ENCODE measurements around the gene B3GALT5. TPM values are rescaled to one million over a fixed set of nuclear protein-coding genes. Genes with fewer than 3 reads are reported as not detected.
A peak's percentile ranks its signal among the peaks of the same experiment; 100 is the strongest.

B3GALT5 gene
- total RNA-seq, 6 experiments from 2014 or later, result 0.06 to 0.26 (median 0.09) TPM

DNA sequence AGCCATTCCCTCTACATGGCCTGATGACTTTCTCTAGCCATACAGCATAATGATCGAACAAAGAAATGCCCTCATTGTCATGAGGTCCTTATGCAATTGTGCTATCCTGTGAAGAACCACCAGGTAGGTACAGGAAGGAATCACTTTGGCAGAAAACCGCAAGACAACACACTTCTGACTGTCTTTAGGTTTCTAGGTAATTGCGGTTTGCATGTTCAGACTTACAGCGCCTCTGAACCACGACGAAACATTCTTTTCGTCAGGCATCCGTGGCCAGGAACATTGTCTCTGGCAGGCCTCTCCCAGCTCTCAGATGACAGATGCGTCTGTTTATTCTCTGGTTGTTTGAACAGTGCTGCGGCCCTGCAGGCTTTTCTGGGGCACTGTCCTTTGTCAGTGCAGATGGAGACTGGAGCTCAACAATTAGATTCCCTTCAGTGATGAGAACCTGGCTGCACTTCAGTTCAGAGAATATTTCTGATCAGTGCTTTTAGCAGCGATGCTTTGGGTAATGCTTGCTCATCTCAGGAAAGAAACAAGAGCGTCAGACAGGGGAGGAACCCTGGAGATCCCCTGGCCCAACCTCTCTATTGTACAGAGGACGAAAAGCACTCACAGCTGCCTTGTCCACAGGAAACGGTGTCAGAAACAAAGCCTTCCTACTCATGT lies 63.4 kb downstream of the B3GALT5 start:
- no peaks in the 10 kb centered on the region for H3K4me1 ChIP-seq
- no peak for DNase-seq
- 43% methylated on average over 10 of the region's 14 CpGs for WGBS (ENCODE audit: insufficient coverage, low coverage, low lambda C conversion rate, missing lambda C conversion rate)
- ATAC-seq, result peak in 1 of 4 donors; percentile 33
- no peak overlapping the region for H3K27ac ChIP-seq
- H3K36me3 ChIP-seq, result no peaks in the 10 kb centered on the region
- peaks cover 0 to 3% of the 10 kb centered on the region in 2 donors for H3K27me3 ChIP-seq
- H3K9me3 ChIP-seq, result no peaks in the 10 kb centered on the region
- intact Hi-C loops (cut with DNase I), result no loop called here
- no peak overlapping the region for H3K4me3 ChIP-seq
- no peak for TF ChIP-seq POLR2A (IDR thresholded peaks at IDR 0.05)
- TF ChIP-seq, protein P1, sequence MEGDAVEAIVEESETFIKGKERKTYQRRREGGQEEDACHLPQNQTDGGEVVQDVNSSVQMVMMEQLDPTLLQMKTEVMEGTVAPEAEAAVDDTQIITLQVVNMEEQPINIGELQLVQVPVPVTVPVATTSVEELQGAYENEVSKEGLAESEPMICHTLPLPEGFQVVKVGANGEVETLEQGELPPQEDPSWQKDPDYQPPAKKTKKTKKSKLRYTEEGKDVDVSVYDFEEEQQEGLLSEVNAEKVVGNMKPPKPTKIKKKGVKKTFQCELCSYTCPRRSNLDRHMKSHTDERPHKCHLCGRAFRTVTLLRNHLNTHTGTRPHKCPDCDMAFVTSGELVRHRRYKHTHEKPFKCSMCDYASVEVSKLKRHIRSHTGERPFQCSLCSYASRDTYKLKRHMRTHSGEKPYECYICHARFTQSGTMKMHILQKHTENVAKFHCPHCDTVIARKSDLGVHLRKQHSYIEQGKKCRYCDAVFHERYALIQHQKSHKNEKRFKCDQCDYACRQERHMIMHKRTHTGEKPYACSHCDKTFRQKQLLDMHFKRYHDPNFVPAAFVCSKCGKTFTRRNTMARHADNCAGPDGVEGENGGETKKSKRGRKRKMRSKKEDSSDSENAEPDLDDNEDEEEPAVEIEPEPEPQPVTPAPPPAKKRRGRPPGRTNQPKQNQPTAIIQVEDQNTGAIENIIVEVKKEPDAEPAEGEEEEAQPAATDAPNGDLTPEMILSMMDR (IDR thresholded peaks at IDR 0.05), result no peak

DNA sequence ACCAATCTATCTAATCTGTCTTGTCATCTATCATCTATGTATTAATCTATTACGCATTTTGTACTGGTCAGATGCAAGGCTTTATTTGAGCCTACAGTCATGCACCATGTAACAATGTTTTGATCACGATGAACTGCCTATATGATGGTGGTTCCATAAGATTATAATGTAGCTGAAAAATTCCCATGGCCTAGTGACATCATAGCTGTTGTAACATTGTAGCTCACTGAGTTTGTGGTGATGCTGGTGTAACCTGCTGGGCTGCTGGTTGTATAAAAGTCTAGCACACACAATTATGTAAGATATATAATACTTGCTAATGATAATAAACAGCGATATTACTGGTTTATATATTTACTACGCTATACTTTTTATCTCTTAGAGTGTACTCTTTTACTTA lies 67.5 kb downstream of the B3GALT5 start:
- 70% methylated on average over 4 of the region's 4 CpGs for WGBS (ENCODE audit: insufficient coverage, low coverage, low lambda C conversion rate, missing lambda C conversion rate)
- no peaks in the 10 kb centered on the region for H3K4me1 ChIP-seq
- H3K27ac ChIP-seq, result no peak overlapping the region
- H3K36me3 ChIP-seq, result no peaks in the 10 kb centered on the region
- no peak for ATAC-seq
- no peaks in the 10 kb centered on the region for H3K9me3 ChIP-seq
- peaks cover 0 to 3% of the 10 kb centered on the region in 2 donors for H3K27me3 ChIP-seq
- DNase-seq, result no peak
- TF ChIP-seq, protein P1 (IDR thresholded peaks at IDR 0.05), result no peak
- TF ChIP-seq POLR2A (IDR thresholded peaks at IDR 0.05), result no peak
- intact Hi-C loops (cut with DNase I), result no loop called here
- no peak overlapping the region for H3K4me3 ChIP-seq

DNA sequence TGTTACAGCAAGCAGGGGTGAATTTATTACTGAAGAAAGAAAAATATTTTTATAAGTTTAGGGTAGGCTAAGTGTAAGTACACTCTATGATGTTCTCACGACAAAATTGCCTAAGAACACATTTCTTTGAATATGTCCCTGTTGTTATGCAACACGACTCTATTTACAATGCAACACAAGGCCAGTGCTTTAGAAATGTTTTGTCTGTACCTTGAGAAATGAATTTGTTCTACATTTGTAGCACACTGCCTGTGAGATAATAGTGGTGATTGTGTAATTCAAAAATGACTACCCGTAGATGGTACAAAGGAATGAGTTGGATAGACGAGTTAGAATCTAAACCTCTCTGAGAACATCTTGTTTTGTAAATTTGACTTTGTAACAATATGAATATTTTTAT lies 68.5 kb downstream of the B3GALT5 start:
- ATAC-seq (no peak), DNase-seq (no peak)
- Histone ChIP-seq H3K4me3 (no peak overlapping the region), H3K27me3 (peaks cover 0 to 3% of the 10 kb centered on the region in 2 donors), H3K4me1 (no peaks in the 10 kb centered on the region), H3K36me3 (no peaks in the 10 kb centered on the region), H3K9me3 (no peaks in the 10 kb centered on the region), H3K27ac (no peak overlapping the region)
- intact Hi-C loops (cut with DNase I), result no loop called here
- 56% methylated on average over 4 of the region's 4 CpGs for WGBS (ENCODE audit: insufficient coverage, low coverage, low lambda C conversion rate, missing lambda C conversion rate)
- TF ChIP-seq, protein P1 (IDR thresholded peaks at IDR 0.05), result no peak
- no peak for TF ChIP-seq POLR2A (IDR thresholded peaks at IDR 0.05)

DNA sequence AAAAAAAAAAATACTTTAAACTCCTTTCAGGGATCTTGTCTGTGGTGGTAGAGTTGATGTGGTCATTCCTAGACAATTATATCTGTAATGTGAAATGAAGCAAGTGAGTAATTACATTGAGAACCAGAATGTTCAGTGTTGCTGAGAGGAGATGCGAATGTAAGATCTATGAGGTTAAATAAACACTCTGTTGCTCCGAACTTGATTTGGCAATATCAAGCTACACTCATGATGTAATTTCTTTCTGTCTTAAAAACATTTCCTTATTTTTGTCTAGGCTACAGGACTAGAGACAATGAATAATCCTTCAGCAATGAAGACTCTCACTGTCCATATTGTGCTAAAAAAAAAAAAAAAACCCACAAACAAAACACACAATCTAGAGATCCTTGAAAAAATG lies 69.1 kb downstream of the B3GALT5 start:
- Histone ChIP-seq H3K9me3 (no peaks in the 10 kb centered on the region), H3K4me1 (no peaks in the 10 kb centered on the region), H3K36me3 (no peaks in the 10 kb centered on the region), H3K27ac (no peak overlapping the region), H3K4me3 (no peak overlapping the region), H3K27me3 (peaks cover 0 to 3% of the 10 kb centered on the region in 2 donors)
- intact Hi-C loops (cut with DNase I), result no loop called here
- TF ChIP-seq, protein P1 (IDR thresholded peaks at IDR 0.05), result no peak
- no peak for TF ChIP-seq POLR2A (IDR thresholded peaks at IDR 0.05)
- no peak for DNase-seq
- WGBS (ENCODE audit: insufficient coverage, low coverage, low lambda C conversion rate, missing lambda C conversion rate), result 33% methylated on average over 2 of the region's 2 CpGs
- ATAC-seq, result no peak
